Mesothelial cell of epicardium (in vitro differentiated cells): ENCODE data around the gene RAI1. TPM values are rescaled to one million over a fixed set of nuclear protein-coding genes. Genes with fewer than 3 reads are reported as not detected.
A peak's percentile ranks its signal among the peaks of the same experiment; 100 is the strongest.

Experiments
- DNase-seq, 2 experiments: peaks; one replicate each; pipeline ENCODE4 v3.0.0; 2021; ENCODE audit warnings: low spot score in 2 of 2; ENCODE audit not compliant: unreplicated experiment in 2 of 2
- H3K27ac Mint-ChIP-seq: 2 replicates; pipeline ENCODE4 v1.8.0; 2021; ENCODE audit warnings: mixed read lengths
- H3K27me3 Mint-ChIP-seq: 2 replicates; pipeline ENCODE4 v1.8.0; 2021; ENCODE audit warnings: low read depth, mixed read lengths
- H3K36me3 Mint-ChIP-seq: 2 replicates; pipeline ENCODE4 v1.8.0; 2021; ENCODE audit warnings: mixed read lengths
- H3K4me1 Mint-ChIP-seq: 2 replicates; pipeline ENCODE4 v1.8.0; 2021; ENCODE audit warnings: mixed read lengths
- H3K4me3 Mint-ChIP-seq: 2 replicates; pipeline ENCODE4 v1.8.0; 2021; ENCODE audit warnings: mild to moderate bottlenecking, moderate library complexity, mixed read lengths
- H3K9me3 Mint-ChIP-seq: 2 replicates; pipeline ENCODE4 v1.8.0; 2021; ENCODE audit warnings: mixed read lengths
- CTCF ChIP-seq: fragments of 200-600 bp; sonication (generic); IDR thresholded peaks from one replicate; pipeline ENCODE4 v1.5.0; 2021; ENCODE audit warnings: antibody characterized with exemption; ENCODE audit not compliant: unreplicated experiment
- microRNA-seq: library from miRNA; unstranded; fragments of <30 nt; microRNA quantifications from one replicate; pipeline ENCODE4 v1.2.0, GENCODE V29; 2021; ENCODE audit warnings: inconsistent platforms, mixed read lengths
- total RNA-seq: library from RNA; stranded (reverse); gene quantifications from 3 replicates; pipeline ENCODE4 v1.2.1, GENCODE V29; 2021

Gene RAI1
- total RNA-seq, 1 donor from 2014 or later = 137 TPM

DNA sequence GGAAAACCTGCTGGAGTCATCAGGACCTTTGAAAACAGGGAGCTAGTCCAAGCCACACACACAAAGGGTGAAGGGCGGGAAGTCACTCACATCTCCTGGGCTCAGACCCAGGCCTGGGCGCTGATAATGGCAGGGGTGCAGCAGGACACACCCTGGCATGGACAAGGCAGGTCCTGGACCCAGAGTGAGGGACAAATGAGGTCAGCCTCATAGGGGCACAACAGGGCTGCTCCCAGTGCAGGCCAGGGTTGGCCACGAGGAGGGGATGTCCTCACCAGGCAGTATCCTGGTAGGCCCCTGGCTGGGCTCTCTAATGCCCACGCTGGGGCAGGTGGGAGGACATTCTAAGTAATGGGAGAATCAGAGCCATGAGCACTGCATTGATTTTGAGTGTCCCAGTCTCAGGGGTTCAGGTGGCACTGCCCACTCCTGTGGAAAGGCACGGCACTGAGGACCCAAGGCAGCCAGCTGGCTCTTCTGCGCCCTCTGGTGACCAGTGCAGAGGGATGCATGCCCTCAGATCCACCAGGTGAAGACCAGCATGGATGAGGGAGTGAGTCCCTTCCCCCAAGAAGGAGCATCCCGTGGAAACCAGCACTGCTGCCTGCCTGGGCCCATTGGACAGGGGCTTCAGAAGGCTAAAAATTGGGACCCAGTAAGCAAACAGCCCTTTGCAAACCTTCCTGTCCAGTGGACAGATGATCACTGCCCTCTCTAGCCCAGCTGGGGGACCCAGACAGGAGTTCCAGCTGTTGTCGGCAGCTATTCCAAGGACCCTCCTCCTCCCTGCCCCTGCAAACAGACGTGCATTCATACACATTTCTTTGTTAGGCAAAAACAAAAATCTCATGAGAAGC is 178.9 kb downstream of the RAI1 start:
- Mint-ChIP-seq H3K36me3 (peaks cover 8% of the 10 kb centered on the region), H3K4me1 (peaks cover 8% of the 10 kb centered on the region), H3K9me3 (no peaks in the 10 kb centered on the region), H3K4me3 (no peak overlapping the region), H3K27ac (peak overlapping the region; percentile 39), H3K27me3 (no peaks in the 10 kb centered on the region)
- peak in 1 of 2 experiments; percentile 74 for DNase-seq
- TF ChIP-seq CTCF = peak; percentile 83

DNA sequence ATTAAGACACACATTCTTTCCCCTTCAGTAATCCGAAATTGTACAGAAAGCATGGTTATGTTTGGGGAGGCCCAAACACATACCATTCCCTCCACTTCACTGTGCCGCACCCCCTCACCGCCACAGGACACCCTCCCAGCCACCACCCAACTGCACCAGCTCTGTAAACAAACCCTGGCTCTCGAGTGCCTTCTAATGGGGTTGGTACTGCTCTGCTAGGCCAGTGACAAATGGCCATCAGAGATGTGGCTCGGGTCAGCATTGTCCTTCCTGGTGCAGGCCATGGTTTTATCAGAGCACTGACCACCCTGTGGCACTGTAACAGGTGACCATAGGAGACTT is 179.5 kb downstream of the RAI1 start:
- DNase-seq = no peak
- Mint-ChIP-seq H3K9me3 (no peaks in the 10 kb centered on the region), H3K4me3 (no peak overlapping the region), H3K27me3 (no peaks in the 10 kb centered on the region), H3K4me1 (peaks cover 2% of the 10 kb centered on the region), H3K36me3 (peaks cover 8% of the 10 kb centered on the region), H3K27ac (peak overlapping the region; percentile 2)
- no peak for TF ChIP-seq CTCF

Small RNA genes lying within 50 kb of the gene (microRNA-seq; reads per million reads assigned to microRNA genes)
- gene MIR33B (59.8 reads per million, percentile 59 among the genes with 10 or more reads in this experiment), gene MIR6777 (4.4 reads per million, percentile 15 among the genes with 10 or more reads in this experiment)

Other genes starting within 250 kb of the RAI1 start
- 17.9 to 20.1 TPM (median 18.9 TPM) in 3 replicates for gene MED9, start 204.5 kb upstream of the RAI1 start, total RNA-seq
- 1.9 to 2.8 TPM (median 2.1 TPM) in 3 replicates for gene RASD1, start 185.1 kb upstream of the RAI1 start, total RNA-seq
- gene PEMT, start 89.8 kb upstream of the RAI1 start, total RNA-seq = 37.0 to 41.9 TPM (median 37.5 TPM) in 3 replicates
- 179 to 187 TPM (median 181 TPM) in 3 replicates for gene SREBF1, start 155.5 kb downstream of the RAI1 start, total RNA-seq